ENCODE results near the gene FAM222B.

FAM222B gene

DNA sequence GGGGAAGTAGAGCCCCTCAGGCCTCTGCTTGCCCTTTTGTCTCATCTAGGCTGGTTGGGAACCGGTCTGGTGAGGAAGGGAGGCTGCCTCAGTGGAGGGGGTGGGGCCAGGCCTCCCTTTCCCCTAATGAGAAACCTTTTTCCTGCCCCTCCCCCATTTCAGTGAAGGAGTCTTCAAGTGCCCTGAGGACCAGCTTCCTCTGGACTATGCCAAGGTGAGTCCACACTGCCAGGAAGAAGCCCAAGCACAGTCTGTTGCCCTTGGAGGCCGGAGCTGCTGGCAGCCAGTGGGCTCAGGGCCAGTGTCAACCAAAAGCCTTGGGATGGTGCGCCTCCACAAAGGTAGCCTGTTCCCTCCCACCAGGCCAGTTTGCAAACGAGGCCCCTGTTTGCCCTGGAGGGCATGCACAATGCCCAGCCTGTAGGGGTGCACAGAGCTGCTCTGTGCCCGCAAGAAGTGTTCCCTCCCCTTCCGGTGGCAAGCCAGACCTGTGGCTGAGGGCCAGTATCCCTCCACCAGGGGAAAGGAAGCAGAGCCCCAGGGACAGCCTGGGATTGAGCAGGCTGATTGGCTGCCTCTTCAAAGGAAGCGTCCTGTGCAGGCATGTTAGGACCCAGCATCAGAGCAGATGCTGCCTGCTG, 95.4 kb downstream of the FAM222B start:
- Histone ChIP-seq H3K4me1 (ENCODE audit: control insufficient read depth, insufficient read depth, low read length) (peaks cover 16% of the 10 kb centered on the region), H3K9me3 (ENCODE audit: control insufficient read depth, insufficient read depth, low read length) (no peaks in the 10 kb centered on the region), H3K36me3 (ENCODE audit: control insufficient read depth, insufficient read depth, low read length) (peaks cover 29% of the 10 kb centered on the region), H3K27me3 (ENCODE audit: control insufficient read depth, insufficient read depth, low read length) (no peaks in the 10 kb centered on the region), H3K9ac (ENCODE audit: low read depth, low read length) (peak overlapping the region; percentile 37), H3K4me3 (ENCODE audit: low read depth, low read length) (peak overlapping the region; percentile 32)

- Histone ChIP-seq H3K4me1 (ENCODE audit: control insufficient read depth, insufficient read depth, low read length) (peaks cover 16% of the 10 kb centered on the region), H3K9ac (ENCODE audit: low read depth, low read length) (peak overlapping the region; percentile 37), H3K9me3 (ENCODE audit: control insufficient read depth, insufficient read depth, low read length) (no peaks in the 10 kb centered on the region), H3K4me3 (ENCODE audit: low read depth, low read length) (peak overlapping the region; percentile 93), H3K36me3 (ENCODE audit: control insufficient read depth, insufficient read depth, low read length) (peaks cover 33% of the 10 kb centered on the region), H3K27me3 (ENCODE audit: control insufficient read depth, insufficient read depth, low read length) (no peaks in the 10 kb centered on the region)
These were observed 96.0 kb downstream of the FAM222B start for GRCh38 chr17:28746611-28747050.

DNA sequence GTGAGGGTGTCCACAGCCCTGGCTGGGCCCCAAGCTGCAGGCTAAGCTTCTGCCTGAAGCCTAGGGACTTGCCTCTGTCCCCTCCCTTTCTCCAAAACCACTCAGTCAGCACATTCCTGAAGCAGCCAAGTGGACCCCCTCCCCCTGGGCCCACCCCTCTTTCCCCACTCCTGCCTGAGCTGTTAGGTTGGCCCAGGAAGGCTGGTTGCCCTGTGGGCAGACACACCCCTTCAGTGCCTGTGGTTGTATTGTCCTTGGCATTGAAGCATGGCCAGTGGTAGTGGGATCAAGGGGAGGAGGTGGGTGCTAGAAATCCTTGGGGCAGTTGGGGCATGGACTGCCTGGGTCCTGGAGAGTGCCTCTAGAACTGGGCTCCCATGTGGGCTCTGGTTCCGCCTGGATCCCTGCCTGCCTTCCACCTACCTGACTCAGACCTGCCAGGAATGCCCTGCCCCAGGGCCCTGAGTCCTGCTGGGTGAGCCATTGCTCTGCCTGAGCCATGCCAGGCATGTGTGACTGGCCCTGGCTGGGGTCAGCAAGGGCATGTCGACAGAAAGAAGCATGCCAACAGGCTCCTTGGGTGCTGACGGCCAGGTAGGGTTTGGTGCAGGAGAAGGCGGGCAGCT, 96.7 kb downstream of the FAM222B start:
- Histone ChIP-seq H3K36me3 (ENCODE audit: control insufficient read depth, insufficient read depth, low read length) (peaks cover 33% of the 10 kb centered on the region), H3K27me3 (ENCODE audit: control insufficient read depth, insufficient read depth, low read length) (no peaks in the 10 kb centered on the region), H3K4me1 (ENCODE audit: control insufficient read depth, insufficient read depth, low read length) (peaks cover 16% of the 10 kb centered on the region), H3K9me3 (ENCODE audit: control insufficient read depth, insufficient read depth, low read length) (no peaks in the 10 kb centered on the region), H3K4me3 (ENCODE audit: low read depth, low read length) (peak overlapping the region; percentile 93), H3K9ac (ENCODE audit: low read depth, low read length) (peak overlapping the region; percentile 83)

DNA sequence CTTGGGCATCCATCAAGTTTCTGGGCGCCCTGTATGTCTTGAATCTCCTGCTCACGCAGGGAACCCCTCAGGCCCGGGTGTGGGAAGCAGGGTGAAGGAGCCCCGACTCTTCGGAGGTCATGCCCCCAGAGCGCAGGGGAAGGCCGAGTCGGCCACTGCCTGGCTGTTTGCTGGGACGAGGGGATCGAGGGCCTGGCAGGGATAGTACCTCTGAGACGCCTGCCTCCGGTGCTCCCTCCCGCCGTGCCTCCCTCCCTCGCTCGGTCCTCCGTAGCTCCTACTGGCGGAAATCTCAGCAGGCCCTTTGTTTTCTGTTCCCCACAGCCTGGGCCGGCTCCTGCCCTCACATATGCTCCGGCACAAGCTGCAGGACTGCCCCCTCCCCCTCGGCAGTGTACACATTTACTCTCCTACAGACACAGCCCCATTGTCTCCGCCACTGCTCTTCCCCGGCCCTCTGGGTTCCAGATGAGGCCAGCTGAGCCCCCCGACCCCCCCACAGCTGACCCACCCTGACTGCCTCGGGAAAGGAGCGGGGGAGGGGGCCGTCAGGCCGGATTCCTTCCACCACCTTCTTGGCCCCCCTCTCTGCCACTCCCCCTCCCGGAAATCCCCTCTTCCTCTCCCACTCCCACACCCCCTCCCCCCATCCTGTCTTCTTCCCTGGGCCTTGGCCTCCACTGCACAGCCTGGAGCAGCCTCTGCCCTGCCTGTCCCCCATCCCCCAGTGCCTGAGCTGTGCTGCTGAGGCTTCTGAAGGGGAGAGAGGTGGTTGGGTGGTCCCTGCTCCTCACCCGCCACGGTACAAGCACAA, 97.4 kb downstream of the FAM222B start:
- Histone ChIP-seq H3K27me3 (ENCODE audit: control insufficient read depth, insufficient read depth, low read length) (no peaks in the 10 kb centered on the region), H3K4me3 (ENCODE audit: low read depth, low read length) (peak overlapping the region; percentile 93), H3K9ac (ENCODE audit: low read depth, low read length) (peak overlapping the region; percentile 92), H3K36me3 (ENCODE audit: control insufficient read depth, insufficient read depth, low read length) (peaks cover 36% of the 10 kb centered on the region), H3K4me1 (ENCODE audit: control insufficient read depth, insufficient read depth, low read length) (peaks cover 16% of the 10 kb centered on the region), H3K9me3 (ENCODE audit: control insufficient read depth, insufficient read depth, low read length) (no peaks in the 10 kb centered on the region)

DNA sequence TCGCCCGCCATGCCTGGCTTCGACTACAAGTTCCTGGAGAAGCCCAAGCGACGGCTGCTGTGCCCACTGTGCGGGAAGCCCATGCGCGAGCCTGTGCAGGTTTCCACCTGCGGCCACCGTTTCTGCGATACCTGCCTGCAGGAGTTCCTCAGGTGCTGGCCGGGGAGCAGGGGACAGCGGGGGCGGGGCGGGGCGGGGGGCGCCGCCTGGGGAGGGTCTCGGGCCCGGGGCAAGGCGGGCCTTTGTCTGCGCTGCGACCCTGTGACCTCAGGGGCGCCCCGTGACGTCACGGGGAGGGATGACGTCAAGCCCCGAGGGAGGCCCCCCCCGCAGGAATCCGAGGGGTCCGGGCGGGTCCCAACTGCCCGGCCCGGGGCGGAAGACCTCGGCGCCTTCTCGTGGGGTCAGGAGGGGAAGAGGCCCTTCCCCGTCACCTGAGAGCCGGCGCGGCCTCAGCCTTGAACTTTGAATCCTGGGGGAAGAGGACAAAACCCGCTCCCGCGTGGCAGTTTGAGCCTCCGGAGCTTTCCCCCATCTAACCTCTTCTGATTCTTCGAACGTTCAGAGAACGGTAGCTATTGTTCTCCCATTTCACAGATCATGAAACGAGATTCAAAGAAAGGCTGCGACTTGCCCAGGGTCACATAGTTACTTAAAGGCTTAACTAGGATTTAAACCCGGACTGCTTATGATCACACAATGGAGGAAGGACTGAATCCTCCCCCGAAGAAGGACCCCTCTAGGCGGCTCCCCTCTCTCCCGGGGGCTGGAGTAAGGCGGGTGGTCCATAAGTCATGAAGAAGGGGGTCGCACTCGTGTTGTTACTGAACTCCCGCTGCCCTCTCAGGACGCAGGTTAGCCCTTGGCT, 98.3 kb downstream of the FAM222B start:
- H3K4me1 ChIP-seq (ENCODE audit: control insufficient read depth, insufficient read depth, low read length) = peaks cover 16% of the 10 kb centered on the region
- H3K9ac ChIP-seq (ENCODE audit: low read depth, low read length) = peak overlapping the region; percentile 92
- no peaks in the 10 kb centered on the region for H3K9me3 ChIP-seq (ENCODE audit: control insufficient read depth, insufficient read depth, low read length)
- peak overlapping the region; percentile 93 for H3K4me3 ChIP-seq (ENCODE audit: low read depth, low read length)
- H3K36me3 ChIP-seq (ENCODE audit: control insufficient read depth, insufficient read depth, low read length) = peaks cover 36% of the 10 kb centered on the region
- no peaks in the 10 kb centered on the region for H3K27me3 ChIP-seq (ENCODE audit: control insufficient read depth, insufficient read depth, low read length)

DNA sequence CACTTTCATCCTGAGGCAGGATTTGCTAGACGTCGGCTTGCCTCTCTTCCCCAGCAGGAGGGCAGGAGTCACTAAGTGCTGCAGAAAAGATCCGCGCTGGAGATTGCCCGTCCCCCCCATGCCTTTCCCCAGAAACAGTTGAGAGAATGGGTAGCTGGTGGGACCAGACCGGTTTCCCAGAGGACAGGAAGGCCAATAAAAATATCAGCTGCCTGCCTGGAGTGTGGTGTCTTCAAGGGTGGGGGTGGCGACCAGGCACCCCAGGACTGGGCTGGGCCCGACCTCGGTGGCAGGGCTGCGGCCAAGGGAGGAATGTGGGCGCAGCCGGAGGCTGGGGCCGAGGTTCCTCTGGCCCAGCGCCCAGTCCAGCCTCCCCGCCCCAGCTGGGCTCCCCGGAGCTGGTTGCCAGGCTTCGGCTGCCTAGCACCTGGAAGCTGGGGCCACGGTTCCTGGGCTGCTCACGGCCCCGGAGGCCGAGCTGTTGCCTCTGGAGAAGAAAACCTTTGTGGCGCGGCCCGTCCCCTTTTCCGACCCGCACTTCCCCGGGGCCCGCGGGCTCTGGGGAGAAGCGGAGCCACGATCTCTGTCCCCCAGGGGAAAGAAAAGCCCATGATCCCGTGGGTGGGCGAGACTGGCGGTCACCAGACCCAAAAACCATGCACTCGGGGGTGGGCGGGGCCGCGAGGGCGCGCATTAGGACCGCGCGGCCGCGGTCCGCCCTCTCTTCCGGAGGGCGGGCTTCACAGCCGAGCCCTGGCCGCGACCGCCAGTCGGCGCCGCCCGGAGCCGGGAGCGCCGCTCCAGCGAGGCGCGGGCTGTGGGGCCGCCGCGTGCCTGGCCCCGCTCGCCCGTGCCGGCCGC, 99.1 kb downstream of the FAM222B start, which contains the start of gene TRAF4:
TRAF4 (plus strand) TSS at position 769 of the 861 bp plus-strand sequence. CDS start 102 bp downstream, outside the sequence.
- no peaks in the 10 kb centered on the region for H3K9me3 ChIP-seq (ENCODE audit: control insufficient read depth, insufficient read depth, low read length)
- peak within 1 kb of the TSS; percentile 92 for H3K9ac ChIP-seq (ENCODE audit: low read depth, low read length)
- H3K4me3 ChIP-seq (ENCODE audit: low read depth, low read length) = peak within 1 kb of the TSS; percentile 93
- H3K36me3 ChIP-seq (ENCODE audit: control insufficient read depth, insufficient read depth, low read length) = peaks cover 27% of the 10 kb centered on the region
- peaks cover 16% of the 10 kb centered on the region for H3K4me1 ChIP-seq (ENCODE audit: control insufficient read depth, insufficient read depth, low read length)
- H3K27me3 ChIP-seq (ENCODE audit: control insufficient read depth, insufficient read depth, low read length) = no peaks in the 10 kb centered on the region

DNA sequence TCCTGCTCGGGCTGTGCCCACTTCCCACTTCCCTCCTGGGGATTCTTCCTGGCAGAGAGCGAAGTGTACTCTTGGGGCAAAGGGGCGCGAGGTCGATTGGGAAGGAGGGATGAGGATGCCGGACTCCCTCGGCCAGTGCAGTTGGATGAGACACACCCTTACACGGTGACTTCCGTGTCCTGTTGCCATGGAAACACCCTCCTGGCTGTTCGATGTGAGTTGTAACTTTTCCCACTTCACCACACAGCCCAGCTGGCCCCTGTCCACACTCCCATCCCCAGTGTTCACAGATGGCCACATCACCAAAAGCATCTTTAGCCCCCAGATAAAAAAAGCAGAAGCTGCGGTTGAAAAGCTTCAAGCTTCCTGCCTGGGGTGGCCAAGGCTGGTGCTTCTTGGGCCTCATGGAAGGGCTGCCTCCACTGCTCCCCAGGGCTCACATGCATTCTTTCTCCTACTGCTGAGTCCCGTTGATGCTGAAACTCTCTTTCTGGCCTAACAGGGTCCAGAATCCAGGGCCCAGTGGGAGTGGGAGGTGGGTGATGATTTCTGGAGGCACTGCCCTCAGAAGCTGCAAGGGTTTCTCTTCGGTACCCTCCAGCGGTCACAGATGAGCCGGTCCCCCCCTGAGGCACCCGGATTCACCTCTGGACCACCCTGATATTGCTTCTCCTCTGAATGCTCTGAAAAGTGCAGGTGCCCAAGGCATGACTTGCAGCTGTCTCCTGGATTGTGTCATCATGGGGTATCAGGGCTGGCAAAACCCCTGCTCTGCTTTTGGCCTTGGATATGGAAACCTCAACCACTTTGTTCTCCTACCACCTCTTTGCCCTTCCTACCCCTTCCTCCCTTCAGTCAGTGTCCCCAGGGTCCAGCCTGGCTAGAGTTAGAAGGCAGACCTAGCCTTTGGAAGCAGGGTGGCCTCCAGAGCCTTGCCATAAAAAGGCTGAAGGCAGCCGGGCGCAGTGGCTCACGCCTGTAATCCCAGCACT, 100.9 kb downstream of the FAM222B start:
- Histone ChIP-seq H3K4me3 (ENCODE audit: low read depth, low read length) (no peak overlapping the region), H3K4me1 (ENCODE audit: control insufficient read depth, insufficient read depth, low read length) (peaks cover 9% of the 10 kb centered on the region), H3K9ac (ENCODE audit: low read depth, low read length) (no peak overlapping the region), H3K36me3 (ENCODE audit: control insufficient read depth, insufficient read depth, low read length) (peaks cover 16% of the 10 kb centered on the region), H3K27me3 (ENCODE audit: control insufficient read depth, insufficient read depth, low read length) (no peaks in the 10 kb centered on the region), H3K9me3 (ENCODE audit: control insufficient read depth, insufficient read depth, low read length) (no peaks in the 10 kb centered on the region)

- Histone ChIP-seq H3K36me3 (ENCODE audit: control insufficient read depth, insufficient read depth, low read length) (peaks cover 16% of the 10 kb centered on the region), H3K4me3 (ENCODE audit: low read depth, low read length) (no peak overlapping the region), H3K9ac (ENCODE audit: low read depth, low read length) (no peak overlapping the region), H3K9me3 (ENCODE audit: control insufficient read depth, insufficient read depth, low read length) (no peaks in the 10 kb centered on the region), H3K4me1 (ENCODE audit: control insufficient read depth, insufficient read depth, low read length) (peaks cover under 1% of the 10 kb centered on the region), H3K27me3 (ENCODE audit: control insufficient read depth, insufficient read depth, low read length) (no peaks in the 10 kb centered on the region)
These were observed 101.9 kb downstream of the FAM222B start for GRCh38 chr17:28740406-28741357.

DNA sequence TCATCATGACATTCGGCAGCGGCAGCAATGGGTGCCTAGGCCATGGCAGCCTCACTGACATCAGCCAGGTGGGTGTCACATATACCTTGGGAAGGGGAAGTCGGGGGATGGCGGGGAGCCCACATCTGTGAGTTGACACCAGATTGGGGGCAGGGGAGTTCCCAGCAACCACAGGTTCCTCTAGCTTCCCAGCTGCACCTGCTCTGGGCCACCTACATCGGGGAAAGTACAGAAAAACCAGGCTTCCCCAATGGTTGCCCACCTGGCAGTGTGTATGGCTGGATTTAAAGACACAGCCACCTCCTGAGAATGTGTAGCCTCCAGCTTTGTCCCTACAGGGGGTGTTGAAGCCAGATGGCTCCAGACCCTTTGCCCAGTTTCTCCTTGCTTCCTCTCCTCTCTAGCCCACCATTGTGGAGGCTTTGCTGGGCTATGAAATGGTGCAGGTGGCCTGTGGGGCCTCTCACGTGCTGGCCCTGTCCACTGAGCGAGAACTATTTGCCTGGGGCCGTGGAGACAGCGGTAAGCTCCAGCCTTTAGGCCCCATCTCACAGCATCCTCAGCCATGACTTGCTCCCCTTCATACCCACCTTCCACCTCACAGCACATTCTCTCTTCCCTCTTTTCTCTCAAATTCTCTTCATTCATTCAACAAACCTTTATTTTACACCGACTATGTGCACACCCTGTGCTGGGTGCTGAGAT, 103.8 kb downstream of the FAM222B start:
- no peak overlapping the region for H3K4me3 ChIP-seq (ENCODE audit: low read depth, low read length)
- H3K9ac ChIP-seq (ENCODE audit: low read depth, low read length) = no peak overlapping the region
- no peaks in the 10 kb centered on the region for H3K9me3 ChIP-seq (ENCODE audit: control insufficient read depth, insufficient read depth, low read length)
- no peaks in the 10 kb centered on the region for H3K4me1 ChIP-seq (ENCODE audit: control insufficient read depth, insufficient read depth, low read length)
- H3K36me3 ChIP-seq (ENCODE audit: control insufficient read depth, insufficient read depth, low read length) = peaks cover 16% of the 10 kb centered on the region
- no peaks in the 10 kb centered on the region for H3K27me3 ChIP-seq (ENCODE audit: control insufficient read depth, insufficient read depth, low read length)
